Neuronal stem cell (in vitro differentiated cells): ENCODE data around the gene MYL5.
A peak's percentile ranks its signal among the peaks of the same experiment; 100 is the strongest.

Source experiments
- DNase-seq: peaks from one replicate; pipeline ENCODE4 v3.0.0-alpha.2; 2013; ENCODE audit warnings: low spot score
- H2AFZ ChIP-seq: one replicate; pipeline ENCODE4 v1.6.1; 2013; ENCODE audit warnings: mild to moderate bottlenecking, low read length, inconsistent platforms
- H2AK5ac ChIP-seq: 2 replicates; pipeline ENCODE4 v1.6.1; 2013; ENCODE audit warnings: low read depth, mild to moderate bottlenecking, inconsistent platforms, low read length, moderate library complexity, mixed read lengths
- H2BK120ac ChIP-seq: 2 replicates; pipeline ENCODE4 v1.6.1; 2013; ENCODE audit warnings: low read depth, mild to moderate bottlenecking, inconsistent platforms, low read length, moderate library complexity, mixed read lengths
- H2BK12ac ChIP-seq: one replicate; pipeline ENCODE4 v1.6.1; 2013; ENCODE audit warnings: low read length, inconsistent platforms
- H2BK15ac ChIP-seq: 2 replicates; pipeline ENCODE4 v1.6.1; 2013; ENCODE audit warnings: mild to moderate bottlenecking, low read length, inconsistent platforms, mixed read lengths
- H2BK5ac ChIP-seq: one replicate; pipeline ENCODE4 v1.6.1; 2013; ENCODE audit warnings: inconsistent platforms, mild to moderate bottlenecking, low read length, moderate library complexity
- H3K14ac ChIP-seq: one replicate; pipeline ENCODE4 v1.6.1; 2013; ENCODE audit warnings: low read length, inconsistent platforms
- H3K18ac ChIP-seq: 2 replicates; pipeline ENCODE4 v1.6.1; 2013; ENCODE audit warnings: low read length, inconsistent platforms
- H3K23ac ChIP-seq: 2 replicates; pipeline ENCODE4 v1.6.1; 2013; ENCODE audit warnings: low read depth, mild to moderate bottlenecking, mixed read lengths, low read length, inconsistent platforms; ENCODE audit not compliant: poor library complexity
- H3K27ac ChIP-seq: replicated peaks from 3 replicates; pipeline ENCODE4 v1.5.1; 2013; ENCODE audit warnings: low read length, inconsistent platforms
- H3K27me3 ChIP-seq, 3 experiments: 2 replicates each; pipeline ENCODE4 v1.6.1; 2013; ENCODE audit warnings: low read length in 3 of 3, mild to moderate bottlenecking in 2 of 3, inconsistent platforms in 1 of 3, low read depth in 1 of 3, mixed read lengths in 1 of 3, moderate library complexity in 1 of 3; ENCODE audit not compliant: control insufficient read depth in 3 of 3, insufficient read depth in 3 of 3
- H3K36me3 ChIP-seq, 2 donors: replicated peaks in 1 of 2; 2 replicates each; pipeline ENCODE4 v1.6.1; 2013; ENCODE audit warnings: low read length in 2 of 2; ENCODE audit not compliant: control insufficient read depth in 2 of 2, insufficient read depth in 2 of 2
- H3K4ac ChIP-seq: 2 replicates; pipeline ENCODE4 v1.6.1; 2013; ENCODE audit warnings: inconsistent platforms, mild to moderate bottlenecking, low read length, moderate library complexity
- H3K4me1 ChIP-seq, 2 donors: 1 replicate in 1 of 2; 2 replicates in 1 of 2; pipeline ENCODE4 v1.6.1; 2013; ENCODE audit warnings: low read length in 2 of 2, low read depth in 1 of 2; ENCODE audit not compliant: control insufficient read depth in 2 of 2, insufficient read depth in 1 of 2
- H3K4me2 ChIP-seq: one replicate; pipeline ENCODE4 v1.6.1; 2013; ENCODE audit warnings: mild to moderate bottlenecking, low read length, inconsistent platforms; ENCODE audit not compliant: insufficient read depth, poor library complexity, severe bottlenecking
- H3K4me3 ChIP-seq, 2 donors: 2 replicates each; pipeline ENCODE4 v1.5.1; 2013; ENCODE audit warnings: low read length in 2 of 2, mild to moderate bottlenecking in 2 of 2, inconsistent platforms in 1 of 2, moderate library complexity in 1 of 2
- H3K79me1 ChIP-seq: one replicate; pipeline ENCODE4 v1.6.1; 2013; ENCODE audit warnings: low read depth, mild to moderate bottlenecking, inconsistent platforms, low read length, moderate library complexity
- H3K9ac ChIP-seq: one replicate; pipeline ENCODE4 v1.6.1; 2013; ENCODE audit warnings: mild to moderate bottlenecking, low read depth, low read length, inconsistent platforms; ENCODE audit not compliant: poor library complexity
- H3K9me3 ChIP-seq, 2 donors: replicated peaks in 1 of 2; 2 replicates each; pipeline versions ENCODE3 to v1.6.1; 2013; ENCODE audit warnings: low read length in 2 of 2, mild to moderate bottlenecking in 2 of 2, inconsistent platforms in 1 of 2, low read depth in 1 of 2, mixed read lengths in 1 of 2, moderate library complexity in 1 of 2; ENCODE audit not compliant: control insufficient read depth in 2 of 2, insufficient read depth in 1 of 2
- H4K8ac ChIP-seq: one replicate; pipeline ENCODE4 v1.6.1; 2013; ENCODE audit warnings: low read depth, mild to moderate bottlenecking, inconsistent platforms, low read length, moderate library complexity
- H4K91ac ChIP-seq: one replicate; pipeline ENCODE4 v1.6.1; 2013; ENCODE audit warnings: low read length, low read depth, mild to moderate bottlenecking, inconsistent platforms; ENCODE audit not compliant: poor library complexity
- WGBS, 2 donors: extraction: QIAGEN DNeasy Blood & Tissue Kit; methylation state at CpG; one replicate each; pipeline ENCODE4 v1.1.7; 2013; ENCODE audit warnings: missing lambda C conversion rate in 2 of 2, mixed read lengths in 1 of 2; ENCODE audit not compliant: insufficient read length in 2 of 2, insufficient replicate concordance in 1 of 2; ENCODE audit errors: extremely low coverage in 2 of 2; 5-methylcytosine and 5-hydroxymethylcytosine counted together

Gene MYL5

DNA sequence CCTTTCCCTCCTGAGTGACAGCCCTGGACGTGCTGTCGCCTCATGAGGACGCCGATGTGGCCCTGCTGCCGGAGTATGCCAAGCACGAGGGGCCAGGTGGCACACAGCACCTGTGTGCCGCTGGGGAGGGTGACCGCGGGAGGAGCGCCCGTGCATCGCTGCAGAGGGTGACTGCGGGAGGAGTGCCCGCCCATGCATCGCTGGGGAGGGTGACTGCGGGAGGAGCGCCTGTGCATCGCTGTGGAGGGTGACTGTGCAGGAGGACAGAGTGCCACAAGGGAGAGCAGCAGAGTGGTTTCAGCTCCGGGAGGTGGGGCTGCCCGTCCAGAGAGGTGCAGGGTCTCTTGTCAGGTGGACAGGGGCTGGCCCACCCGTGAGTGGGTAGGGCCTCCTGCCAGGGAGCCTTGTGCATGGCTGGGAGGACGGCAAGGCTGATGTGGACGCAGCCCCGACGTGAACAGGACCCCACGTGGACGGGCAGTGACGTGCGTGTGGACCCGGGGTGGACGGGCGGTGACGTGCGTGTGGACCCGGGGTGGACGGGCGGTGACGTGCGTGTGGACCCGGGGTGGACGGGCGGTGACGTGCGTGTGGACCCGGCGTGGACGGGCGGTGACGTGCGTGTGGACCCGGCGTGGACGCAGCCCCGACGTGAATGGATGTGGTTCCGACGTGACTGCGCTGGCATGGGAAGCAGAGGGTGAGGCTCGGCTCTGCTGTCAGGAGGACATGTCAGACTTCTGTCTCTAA is 45.9 kb downstream of the MYL5 start:
- Histone ChIP-seq H3K4me3 (peak overlapping the region in 1 of 2 donors; percentile 27), H4K8ac (no peak overlapping the region), H3K4me2 (no peak overlapping the region), H2AK5ac (peak overlapping the region; percentile 43), H3K79me1 (peaks cover 53% of the 10 kb centered on the region), H3K27me3 (no peaks in the 10 kb centered on the region), H2BK12ac (peak overlapping the region; percentile 58), H3K4ac (no peak overlapping the region), H3K9ac (peak overlapping the region; percentile 70), H2BK5ac (no peak overlapping the region), H3K14ac (no peak overlapping the region), H3K23ac (peak overlapping the region; percentile 96), H3K4me1 (no peaks in the 10 kb centered on the region), H2BK15ac (no peak overlapping the region), H2AFZ (no peak overlapping the region), H4K91ac (no peak overlapping the region), H3K9me3 (peaks cover 5 to 6% of the 10 kb centered on the region in 2 donors), H3K27ac (no peak overlapping the region), H3K36me3 (peaks cover 13 to 48% of the 10 kb centered on the region in 2 donors), H2BK120ac (no peak overlapping the region), H3K18ac (no peak overlapping the region)
- no peak for DNase-seq
- no CpG with 5 or more reads among the region's 59 CpGs for WGBS, 2 donors

DNA sequence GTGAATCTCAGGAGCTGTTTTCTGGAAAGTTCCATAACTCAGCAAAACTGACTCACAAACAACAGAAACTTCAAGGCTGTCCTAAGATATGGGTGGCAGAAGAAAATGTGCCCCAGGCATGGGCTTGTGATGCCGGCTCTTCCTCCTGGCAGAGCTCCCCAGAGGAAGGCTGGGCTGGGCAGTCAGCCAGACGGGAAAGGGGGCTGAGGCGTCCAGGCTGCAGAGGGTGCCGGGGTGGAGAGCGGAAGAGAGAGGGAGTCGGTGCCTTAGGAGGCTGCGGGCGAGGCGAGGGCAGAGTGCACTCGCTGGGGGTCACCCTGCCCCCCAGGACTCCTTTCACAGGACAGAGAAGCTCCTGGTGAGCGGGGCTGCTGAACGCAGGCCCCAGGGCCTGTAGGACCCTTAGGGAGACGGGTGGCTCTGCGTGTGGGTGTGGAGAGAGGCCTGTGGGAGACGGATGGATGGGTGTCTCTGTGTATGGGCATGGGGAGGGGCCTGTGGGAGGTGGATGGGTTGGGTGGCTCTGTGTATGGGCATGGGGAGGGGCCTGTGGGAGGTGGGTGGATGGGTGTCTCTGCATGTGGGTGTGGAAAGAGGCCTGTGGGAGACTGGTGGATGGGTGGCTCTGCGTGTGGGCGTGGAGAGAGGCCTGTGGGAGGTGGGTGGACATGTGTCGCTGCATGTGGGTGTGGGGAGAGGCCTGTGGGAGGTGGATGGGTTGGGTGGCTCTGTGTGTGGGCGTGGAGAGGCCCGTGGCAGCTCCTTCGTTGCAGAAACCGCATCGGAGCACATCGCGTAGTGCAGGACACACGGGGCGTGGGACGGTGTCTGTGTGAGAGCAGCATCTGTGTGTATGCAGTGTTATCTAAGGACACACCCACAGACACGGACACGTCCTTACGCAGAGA is 47.2 kb downstream of the MYL5 start:
- Histone ChIP-seq H3K14ac (no peak overlapping the region), H2BK12ac (no peak overlapping the region), H3K18ac (no peak overlapping the region), H3K79me1 (peaks cover 60% of the 10 kb centered on the region), H3K23ac (peak overlapping the region; percentile 93), H2BK120ac (no peak overlapping the region), H2BK15ac (no peak overlapping the region), H3K9me3 (peaks cover 5 to 6% of the 10 kb centered on the region in 2 donors), H3K4ac (no peak overlapping the region), H4K91ac (peak overlapping the region; percentile 43), H2AK5ac (no peak overlapping the region), H3K9ac (peak overlapping the region; percentile 60), H3K4me1 (no peaks in the 10 kb centered on the region), H2AFZ (no peak overlapping the region), H3K27ac (no peak overlapping the region), H3K27me3 (no peaks in the 10 kb centered on the region), H4K8ac (no peak overlapping the region), H2BK5ac (no peak overlapping the region), H3K36me3 (peaks cover 13 to 51% of the 10 kb centered on the region in 2 donors), H3K4me2 (no peak overlapping the region), H3K4me3 (peak overlapping the region in 1 of 2 donors; percentile 30)
- DNase-seq = no peak
- no CpG with 5 or more reads among the region's 31 CpGs for WGBS, 2 donors

DNA sequence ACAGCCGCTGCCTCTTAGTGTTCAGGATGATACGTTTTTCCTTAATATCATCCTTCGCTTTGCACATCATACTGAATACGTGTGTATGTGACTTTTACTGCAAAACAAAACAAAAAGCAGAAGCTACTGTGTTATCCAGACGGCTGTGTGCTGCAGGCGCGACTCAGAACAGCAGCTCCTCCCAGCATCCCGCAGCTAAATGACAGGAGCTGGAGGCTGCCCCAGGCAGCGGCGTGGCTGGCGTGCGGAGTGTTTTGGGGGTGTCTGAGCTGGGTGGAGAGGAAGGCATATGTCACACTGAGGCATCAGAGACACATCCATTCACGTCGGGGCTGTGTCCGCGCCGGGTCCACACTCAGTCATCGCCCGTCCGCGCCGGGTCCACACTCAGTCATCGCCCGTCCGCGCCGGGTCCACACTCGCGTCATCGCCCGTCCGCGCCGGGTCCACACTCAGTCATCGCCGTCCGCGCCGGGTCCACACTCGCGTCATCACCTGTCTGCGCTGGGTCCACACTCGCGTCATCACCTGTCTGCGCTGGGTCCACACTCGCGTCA is 47.9 kb downstream of the MYL5 start:
- no CpG with 5 or more reads among the region's 47 CpGs for WGBS, 2 donors
- H3K4me3 ChIP-seq = peak overlapping the region in 1 of 2 donors; percentile 30
- no peak overlapping the region for H3K14ac ChIP-seq
- H2BK15ac ChIP-seq = no peak overlapping the region
- H2BK5ac ChIP-seq = no peak overlapping the region
- peaks cover 61% of the 10 kb centered on the region for H3K79me1 ChIP-seq
- peaks cover 5 to 6% of the 10 kb centered on the region in 2 donors for H3K9me3 ChIP-seq
- peak overlapping the region; percentile 60 for H3K9ac ChIP-seq
- DNase-seq = no peak
- peaks cover 0 to 1% of the 10 kb centered on the region in 2 donors for H3K4me1 ChIP-seq
- peaks cover 13 to 51% of the 10 kb centered on the region in 2 donors for H3K36me3 ChIP-seq
- H2BK12ac ChIP-seq = no peak overlapping the region
- no peaks in the 10 kb centered on the region for H3K27me3 ChIP-seq
- H3K4me2 ChIP-seq = no peak overlapping the region
- H2AFZ ChIP-seq = no peak overlapping the region
- no peak overlapping the region for H2BK120ac ChIP-seq
- no peak overlapping the region for H4K91ac ChIP-seq
- no peak overlapping the region for H3K27ac ChIP-seq
- no peak overlapping the region for H3K4ac ChIP-seq
- H2AK5ac ChIP-seq = no peak overlapping the region
- no peak overlapping the region for H3K18ac ChIP-seq
- H3K23ac ChIP-seq = peak overlapping the region; percentile 93
- no peak overlapping the region for H4K8ac ChIP-seq
